ENCODE measurements around the gene CACNA1C.

CACNA1C gene

DNA sequence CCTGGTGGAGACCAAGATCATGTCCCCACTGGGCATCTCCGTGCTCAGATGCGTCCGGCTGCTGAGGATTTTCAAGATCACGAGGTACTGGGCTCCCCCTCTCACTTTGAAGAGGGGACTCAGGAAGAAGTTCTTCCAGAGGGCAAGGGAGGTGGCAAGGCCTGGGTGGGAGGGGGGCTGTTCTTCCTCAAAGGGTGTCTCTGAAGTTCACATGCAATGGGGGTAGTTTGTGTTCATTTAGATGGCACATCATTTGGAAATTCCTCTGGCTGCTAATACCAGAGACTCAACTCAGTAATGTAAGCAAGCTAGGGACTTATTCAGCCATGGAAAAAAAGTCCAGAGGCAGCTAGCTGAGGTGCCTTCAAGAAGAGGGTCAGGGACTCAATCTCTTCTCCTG is 514.9 kb downstream of the CACNA1C start:
- no peak for DNase-seq (ENCODE audit: low spot score)
- TF ChIP-seq, protein P1, sequence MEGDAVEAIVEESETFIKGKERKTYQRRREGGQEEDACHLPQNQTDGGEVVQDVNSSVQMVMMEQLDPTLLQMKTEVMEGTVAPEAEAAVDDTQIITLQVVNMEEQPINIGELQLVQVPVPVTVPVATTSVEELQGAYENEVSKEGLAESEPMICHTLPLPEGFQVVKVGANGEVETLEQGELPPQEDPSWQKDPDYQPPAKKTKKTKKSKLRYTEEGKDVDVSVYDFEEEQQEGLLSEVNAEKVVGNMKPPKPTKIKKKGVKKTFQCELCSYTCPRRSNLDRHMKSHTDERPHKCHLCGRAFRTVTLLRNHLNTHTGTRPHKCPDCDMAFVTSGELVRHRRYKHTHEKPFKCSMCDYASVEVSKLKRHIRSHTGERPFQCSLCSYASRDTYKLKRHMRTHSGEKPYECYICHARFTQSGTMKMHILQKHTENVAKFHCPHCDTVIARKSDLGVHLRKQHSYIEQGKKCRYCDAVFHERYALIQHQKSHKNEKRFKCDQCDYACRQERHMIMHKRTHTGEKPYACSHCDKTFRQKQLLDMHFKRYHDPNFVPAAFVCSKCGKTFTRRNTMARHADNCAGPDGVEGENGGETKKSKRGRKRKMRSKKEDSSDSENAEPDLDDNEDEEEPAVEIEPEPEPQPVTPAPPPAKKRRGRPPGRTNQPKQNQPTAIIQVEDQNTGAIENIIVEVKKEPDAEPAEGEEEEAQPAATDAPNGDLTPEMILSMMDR (IDR thresholded peaks at IDR 0.05; ENCODE audit: extremely low read depth, missing control alignments) = no peak

DNA sequence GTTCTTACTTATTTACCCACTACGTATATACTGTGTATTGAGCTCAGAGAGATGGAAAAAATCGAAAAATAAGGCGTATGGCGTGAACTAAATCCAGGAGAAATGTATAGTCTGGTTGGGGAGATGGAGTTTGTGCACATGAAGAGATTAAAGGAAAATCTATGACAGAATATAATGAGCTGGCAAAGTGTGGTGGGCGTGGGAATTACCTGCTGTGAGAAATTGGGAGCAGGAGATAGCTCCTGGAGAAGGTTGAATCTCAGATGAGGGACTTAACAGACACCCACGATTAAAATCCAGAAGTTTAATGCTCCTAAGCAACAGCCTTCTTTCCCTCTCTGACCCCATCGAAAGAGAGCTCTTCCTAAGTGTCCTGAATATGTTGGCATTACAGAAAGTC is 517.8 kb downstream of the CACNA1C start:
- DNase-seq (ENCODE audit: low spot score) = no peak
- TF ChIP-seq, protein P1 (IDR thresholded peaks at IDR 0.05; ENCODE audit: extremely low read depth, missing control alignments) = no peak

DNA sequence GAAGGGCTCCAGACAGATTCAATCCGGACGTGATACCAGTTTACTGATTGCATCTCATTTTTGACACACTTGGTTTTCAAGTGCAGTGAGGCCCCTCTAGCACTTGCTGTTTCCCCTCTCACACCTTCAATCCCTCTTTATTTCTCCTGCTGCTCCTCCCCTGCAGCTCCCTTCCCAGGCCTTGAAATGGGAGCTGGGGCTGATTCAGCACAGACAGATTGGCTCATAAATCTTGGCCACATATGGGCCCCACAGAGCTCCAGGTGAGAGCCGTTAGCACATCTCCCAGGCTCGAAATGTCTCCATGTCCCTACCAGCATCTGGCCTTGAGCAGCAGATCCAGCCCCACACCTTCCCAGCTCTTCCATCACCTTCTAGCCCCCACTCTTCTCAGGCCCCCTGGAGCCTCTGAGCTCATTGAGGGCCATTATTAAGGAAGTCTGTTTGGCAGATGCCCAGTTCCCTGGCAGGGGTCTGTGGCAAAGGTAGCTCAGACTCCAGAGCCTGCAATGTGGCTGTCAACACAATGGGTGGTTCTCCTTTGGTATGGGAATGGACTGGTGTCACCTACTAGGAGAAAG is 521.7 kb downstream of the CACNA1C start:
- TF ChIP-seq, protein P1 (IDR thresholded peaks at IDR 0.05; ENCODE audit: extremely low read depth, missing control alignments) = no peak
- no peak for DNase-seq (ENCODE audit: low spot score)

DNA sequence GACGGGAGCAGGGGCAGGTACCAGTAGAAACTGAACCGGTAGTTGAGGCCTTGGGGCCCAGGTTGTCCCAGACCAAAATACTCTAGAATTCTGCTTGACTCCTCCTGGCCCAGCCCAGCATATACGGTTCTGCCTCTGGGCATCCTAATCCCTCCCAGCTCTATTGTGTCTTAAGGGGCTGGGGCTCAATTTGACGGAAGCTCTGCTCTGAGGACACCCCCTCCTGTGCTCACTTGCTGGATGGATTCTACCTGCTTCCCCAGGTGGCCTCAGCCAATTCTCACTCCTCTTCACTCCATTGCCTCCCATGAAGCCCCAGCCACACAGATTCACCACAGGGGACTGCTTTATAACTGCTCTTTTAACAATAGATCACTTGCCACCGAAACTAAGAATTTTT is 522.5 kb downstream of the CACNA1C start:
- TF ChIP-seq, protein P1 (IDR thresholded peaks at IDR 0.05; ENCODE audit: extremely low read depth, missing control alignments) = no peak

DNA sequence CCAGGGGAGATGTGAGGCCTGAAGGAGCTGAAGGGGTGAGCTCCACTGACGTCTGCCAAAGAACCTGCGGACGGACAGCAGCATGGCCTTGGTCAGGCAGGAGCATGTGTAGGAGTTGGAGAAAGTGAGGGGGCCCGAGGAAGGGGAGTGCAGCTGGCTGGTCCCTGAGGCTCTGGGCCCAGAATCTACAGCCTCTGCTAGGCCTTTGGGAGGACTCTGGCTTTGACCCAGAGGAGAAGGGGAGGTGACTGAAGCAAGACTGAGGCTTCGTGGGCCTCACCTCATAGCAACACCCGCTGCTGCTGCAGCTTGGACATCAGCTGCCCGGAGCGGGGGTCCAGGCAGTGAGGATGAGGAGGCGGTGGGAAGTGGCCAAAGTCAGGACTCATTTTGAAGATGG is 525.4 kb downstream of the CACNA1C start:
- DNase-seq (ENCODE audit: low spot score) = no peak
- TF ChIP-seq, protein P1 (IDR thresholded peaks at IDR 0.05; ENCODE audit: extremely low read depth, missing control alignments) = no peak

More for the DNA sequence above, 522.5 kb downstream of the CACNA1C start:
- DNase-seq (ENCODE audit: low spot score) = no peak

DNA sequence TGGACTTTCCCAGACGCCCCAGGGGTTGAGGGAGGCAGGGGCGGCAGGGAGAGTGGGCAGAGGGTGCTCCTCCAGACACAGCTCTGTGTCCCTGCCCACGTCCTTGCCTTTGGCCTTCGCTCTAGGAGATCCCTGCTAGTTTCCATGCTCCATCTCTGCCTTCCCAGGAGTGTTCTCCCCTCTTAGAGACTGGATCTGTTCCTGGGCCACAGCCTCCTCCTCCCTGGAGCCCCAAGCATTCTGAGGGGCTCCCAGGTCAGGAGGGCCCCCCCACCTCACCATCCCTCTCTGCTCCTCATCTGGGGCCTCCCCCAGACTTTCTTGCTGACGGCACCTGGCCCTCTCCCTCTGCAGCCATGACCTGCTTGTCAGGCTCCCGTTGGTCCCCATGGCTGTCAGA is 526.0 kb downstream of the CACNA1C start:
- DNase-seq (ENCODE audit: low spot score) = no peak
- TF ChIP-seq, protein P1 (IDR thresholded peaks at IDR 0.05; ENCODE audit: extremely low read depth, missing control alignments) = no peak

DNA sequence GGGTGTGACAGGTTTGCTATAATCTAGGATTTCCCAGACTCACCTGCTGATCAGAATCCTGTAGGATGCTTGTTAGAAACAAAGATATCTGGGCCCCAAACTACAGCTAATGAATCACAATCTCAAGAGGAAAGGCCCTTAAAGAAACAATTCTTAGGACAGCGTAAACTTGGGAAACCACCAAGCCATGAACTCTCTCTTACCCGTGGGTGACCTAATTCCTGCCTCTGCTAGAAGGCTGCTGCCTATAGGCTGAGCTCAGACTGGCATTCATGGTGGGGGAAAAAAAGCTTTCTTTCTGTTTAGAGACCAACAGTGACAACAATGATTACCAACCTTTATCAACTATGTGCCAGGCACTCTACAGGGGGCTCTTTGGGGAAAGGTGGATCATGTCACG is 528.0 kb downstream of the CACNA1C start:
- DNase-seq (ENCODE audit: low spot score) = no peak
- TF ChIP-seq, protein P1 (IDR thresholded peaks at IDR 0.05; ENCODE audit: extremely low read depth, missing control alignments) = no peak

Measured in GM20000 (cell line).